Stimulated activated CD4-positive, alpha-beta T cell treated with anti-CD3 and anti-CD28 coated beads, Interleukin-2, amount 100 ng/mL, for 4 hours (primary cell): ENCODE measurements around the gene MYH4.

Experiments
- DNase-seq: peaks from one replicate; pipeline ENCODE4 v3.0.0-alpha.2; 2020; ENCODE audit warnings: low read depth

The MYH4 gene

GRCh38 chr17:10469459-10469858, at the start of gene MYH4:
Gene MYH4, minus strand, starts transcription at chr17:10469559. Its CDS starts 2,814 bp downstream, at chr17:10466745.
- DNase-seq: no peak

GRCh38 chr17:10518271-10519037, 49.1 kb upstream of the MYH4 start, which contains the start of gene MYH1:
Gene MYH1, minus strand, starts transcription at chr17:10518542. Its CDS starts 1,900 bp downstream, at chr17:10516642.
- DNase-seq: no peak

GRCh38 chr17:10516638-10517037, 47.3 kb upstream of the MYH4 start:
- no peak for DNase-seq

- no peak for DNase-seq
Measured at GRCh38 chr17:10516065-10516464, 46.7 kb upstream of the MYH4 start.

- DNase-seq: no peak
Measured at GRCh38 chr17:10513299-10514067, 44.1 kb upstream of the MYH4 start.

- no peak for DNase-seq
Measured at GRCh38 chr17:10512856-10513255, 43.5 kb upstream of the MYH4 start.

GRCh38 chr17:10499950-10500349, 30.6 kb upstream of the MYH4 start:
- no peak for DNase-seq

GRCh38 chr17:10492004-10492403, 22.6 kb upstream of the MYH4 start:
- no peak for DNase-seq

- no peak for DNase-seq
Measured at GRCh38 chr17:10482252-10482651, 12.9 kb upstream of the MYH4 start.

GRCh38 chr17:10477701-10478100, 8.3 kb upstream of the MYH4 start:
- DNase-seq: no peak

- no peak for DNase-seq
Measured at GRCh38 chr17:10474536-10474935, 5.2 kb upstream of the MYH4 start.

- DNase-seq: no peak
Measured at GRCh38 chr17:10471858-10472257, 2.5 kb upstream of the MYH4 start.

- DNase-seq: no peak
Measured at GRCh38 chr17:10463402-10463801, 6.0 kb downstream of the MYH4 start.

- DNase-seq: no peak
Measured at GRCh38 chr17:10460062-10460461, 9.3 kb downstream of the MYH4 start.

- no peak for DNase-seq
Measured at GRCh38 chr17:10458701-10459100, 10.7 kb downstream of the MYH4 start.

- no peak for DNase-seq
Measured at GRCh38 chr17:10457952-10458351, 11.4 kb downstream of the MYH4 start.

GRCh38 chr17:10447026-10447931, 22.1 kb downstream of the MYH4 start:
- no peak for DNase-seq

- no peak for DNase-seq
Measured at GRCh38 chr17:10439816-10440215, 29.5 kb downstream of the MYH4 start.

GRCh38 chr17:10435096-10435495, 34.3 kb downstream of the MYH4 start:
- DNase-seq: no peak

GRCh38 chr17:10429421-10430045, 39.8 kb downstream of the MYH4 start:
- DNase-seq: no peak

GRCh38 chr17:10428781-10429180, 40.6 kb downstream of the MYH4 start:
- no peak for DNase-seq
